NCI-H446 (cell line): ENCODE measurements around the gene KRTAP8-1.

Experiments used
- DNase-seq, 2 experiments: peaks; one replicate each; lab custom pipeline; 2025; lab: John Stamatoyannopoulos, UW

The KRTAP8-1 gene

GRCh38 chr21:30813174-30813573 is at the start of gene KRTAP8-1:
KRTAP8-1 (minus strand) TSS chr21:30813274; CDS start chr21:30813220, 54 bp downstream.
- DNase-seq, result no peak

- no peak for DNase-seq
Measured at GRCh38 chr21:30847627-30848500, 34.8 kb upstream of the KRTAP8-1 start.

GRCh38 chr21:30842990-30843389 is 29.9 kb upstream of the KRTAP8-1 start:
- no peak for DNase-seq

GRCh38 chr21:30839304-30839703 is 26.2 kb upstream of the KRTAP8-1 start:
- peak in 1 of 2 experiments; percentile 34 for DNase-seq

GRCh38 chr21:30838536-30838935 is 25.5 kb upstream of the KRTAP8-1 start:
- DNase-seq, result no peak

GRCh38 chr21:30831194-30831765 is 18.2 kb upstream of the KRTAP8-1 start:
- DNase-seq, result peak in 1 of 2 experiments; percentile 49

GRCh38 chr21:30829659-30830058 is 16.6 kb upstream of the KRTAP8-1 start, which contains the start of gene KRTAP7-1:
KRTAP7-1 (minus strand) TSS chr21:30829759; CDS start chr21:30829698, 61 bp downstream.
- no peak for DNase-seq

GRCh38 chr21:30818837-30819610 is 6.0 kb upstream of the KRTAP8-1 start:
- no peak for DNase-seq

GRCh38 chr21:30800605-30801004 is 12.5 kb downstream of the KRTAP8-1 start:
- DNase-seq, result no peak

- DNase-seq, result no peak
Measured at GRCh38 chr21:30793581-30794314, 19.3 kb downstream of the KRTAP8-1 start.

- no peak for DNase-seq
Measured at GRCh38 chr21:30779249-30779648, 33.8 kb downstream of the KRTAP8-1 start.

GRCh38 chr21:30769724-30770431 is 43.2 kb downstream of the KRTAP8-1 start:
- DNase-seq, result no peak
